GM19455 (cell line): ENCODE results near the gene CCDC174.

Source experiments
- ATAC-seq: cut with Tn5 transposase; IDR thresholded peaks from one replicate; pipeline ENCODE4 v1.9.1; 2021; ENCODE audit not compliant: unreplicated experiment

Gene CCDC174

GRCh38 chr3:14624498-14624897 lies 27.1 kb upstream of the CCDC174 start:
- no peak for ATAC-seq

GRCh38 chr3:14625443-14625842 lies 26.1 kb upstream of the CCDC174 start:
- no peak for ATAC-seq

- no peak for ATAC-seq
Measured at GRCh38 chr3:14627815-14628214, 23.7 kb upstream of the CCDC174 start.

- ATAC-seq = no peak
Measured at GRCh38 chr3:14628406-14628805, 23.2 kb upstream of the CCDC174 start.

GRCh38 chr3:14630404-14631100 lies 21.0 kb upstream of the CCDC174 start:
- no peak for ATAC-seq

- ATAC-seq = no peak
Measured at GRCh38 chr3:14631101-14631497, 20.5 kb upstream of the CCDC174 start.

- ATAC-seq = no peak
Measured at GRCh38 chr3:14631687-14632441, 19.7 kb upstream of the CCDC174 start.

- no peak for ATAC-seq
Measured at GRCh38 chr3:14632442-14632930, 19.1 kb upstream of the CCDC174 start.

- no peak for ATAC-seq
Measured at GRCh38 chr3:14633417-14633816, 18.1 kb upstream of the CCDC174 start.

GRCh38 chr3:14633819-14634424 lies 17.6 kb upstream of the CCDC174 start:
- ATAC-seq = no peak

GRCh38 chr3:14634763-14635400 lies 16.7 kb upstream of the CCDC174 start:
- no peak for ATAC-seq

- ATAC-seq = no peak
Measured at GRCh38 chr3:14636496-14637087, 15.0 kb upstream of the CCDC174 start.

GRCh38 chr3:14640157-14640562 lies 11.4 kb upstream of the CCDC174 start:
- ATAC-seq = no peak

- no peak for ATAC-seq
Measured at GRCh38 chr3:14640734-14641133, 10.8 kb upstream of the CCDC174 start.

- ATAC-seq = no peak
Measured at GRCh38 chr3:14641346-14641745, 10.2 kb upstream of the CCDC174 start.

- ATAC-seq = no peak
Measured at GRCh38 chr3:14645453-14645852, 6.1 kb upstream of the CCDC174 start.

GRCh38 chr3:14646131-14646573 lies 5.4 kb upstream of the CCDC174 start:
- no peak for ATAC-seq

- no peak for ATAC-seq
Measured at GRCh38 chr3:14646589-14647413, 4.8 kb upstream of the CCDC174 start.

GRCh38 chr3:14647976-14648955 lies 3.3 kb upstream of the CCDC174 start:
- ATAC-seq = no peak
